Measurements from ENCODE around the gene GNB4.

GNB4 gene

GRCh38 chr3:179463319-179463718, 12.0 kb upstream of the GNB4 start:
- Histone ChIP-seq H3K4me2 (ENCODE audit: insufficient read depth, low read length) (no peak overlapping the region), H3K79me2 (ENCODE audit: insufficient read depth, low read length) (no peaks in the 10 kb centered on the region), H2AFZ (ENCODE audit: low read depth, low read length) (no peak overlapping the region), H3K9ac (ENCODE audit: low read depth, low read length) (no peak overlapping the region), H3K4me1 (ENCODE audit: insufficient read depth, low read length) (no peaks in the 10 kb centered on the region), H3K9me3 (ENCODE audit: insufficient read depth, low read length, severe bottlenecking) (no peaks in the 10 kb centered on the region), H3K4me3 (ENCODE audit: low read depth in 1 of 2, low read length in 2 of 2) (no peak overlapping the region), H3K27me3 (ENCODE audit: insufficient read depth, low read length, poor library complexity) (peaks cover 4% of the 10 kb centered on the region), H4K20me1 (ENCODE audit: insufficient read depth, low read length) (no peaks in the 10 kb centered on the region), H3K36me3 (ENCODE audit: insufficient read depth, low read length) (no peaks in the 10 kb centered on the region), H3K27ac (ENCODE audit: low read length) (no peak overlapping the region)
- DNase-seq (no peak), ATAC-seq (ENCODE audit: insufficient read depth, low read depth) (no peak)
- TF ChIP-seq CTCF (IDR thresholded peaks at IDR 0.05; ENCODE audit: borderline replicate concordance, extremely low read depth, low read length, poor library complexity, severe bottlenecking) (no peak), EZH2 (IDR thresholded peaks at IDR 0.05; ENCODE audit: borderline replicate concordance, low read depth, low read length, severe bottlenecking) (no peak)

- Histone ChIP-seq H3K79me2 (ENCODE audit: insufficient read depth, low read length) (no peaks in the 10 kb centered on the region), H3K27me3 (ENCODE audit: insufficient read depth, low read length, poor library complexity) (peaks cover 12% of the 10 kb centered on the region)
- ATAC-seq (ENCODE audit: insufficient read depth, low read depth) = no peak
Measured at GRCh38 chr3:179460260-179460659, 9.0 kb upstream of the GNB4 start.

GRCh38 chr3:179455954-179456353, 4.7 kb upstream of the GNB4 start:
- no peak overlapping the region for H3K4me3 ChIP-seq (ENCODE audit: low read depth in 1 of 2, low read length in 2 of 2)
- peaks cover 1% of the 10 kb centered on the region for H3K79me2 ChIP-seq (ENCODE audit: insufficient read depth, low read length)
- ATAC-seq (ENCODE audit: insufficient read depth, low read depth) = no peak
- H3K9me3 ChIP-seq (ENCODE audit: insufficient read depth, low read length, severe bottlenecking) = no peaks in the 10 kb centered on the region
- H3K27ac ChIP-seq (ENCODE audit: low read length) = no peak overlapping the region
- H3K9ac ChIP-seq (ENCODE audit: low read depth, low read length) = no peak overlapping the region
- H4K20me1 ChIP-seq (ENCODE audit: insufficient read depth, low read length) = no peaks in the 10 kb centered on the region
- H3K4me2 ChIP-seq (ENCODE audit: insufficient read depth, low read length) = no peak overlapping the region
- H3K36me3 ChIP-seq (ENCODE audit: insufficient read depth, low read length) = no peaks in the 10 kb centered on the region
- H3K27me3 ChIP-seq (ENCODE audit: insufficient read depth, low read length, poor library complexity) = peaks cover 18% of the 10 kb centered on the region
- no peak overlapping the region for H2AFZ ChIP-seq (ENCODE audit: low read depth, low read length)
- TF ChIP-seq CTCF (IDR thresholded peaks at IDR 0.05; ENCODE audit: borderline replicate concordance, extremely low read depth, low read length, poor library complexity, severe bottlenecking) (no peak), EZH2 (IDR thresholded peaks at IDR 0.05; ENCODE audit: borderline replicate concordance, low read depth, low read length, severe bottlenecking) (no peak)
- peaks cover 10% of the 10 kb centered on the region for H3K4me1 ChIP-seq (ENCODE audit: insufficient read depth, low read length)
- no peak for DNase-seq

More at GRCh38 chr3:179460260-179460659, 9.0 kb upstream of the GNB4 start:
- H3K36me3 ChIP-seq (ENCODE audit: insufficient read depth, low read length) = no peaks in the 10 kb centered on the region
- H3K4me1 ChIP-seq (ENCODE audit: insufficient read depth, low read length) = no peaks in the 10 kb centered on the region
- TF ChIP-seq EZH2 (IDR thresholded peaks at IDR 0.05; ENCODE audit: borderline replicate concordance, low read depth, low read length, severe bottlenecking) (no peak), CTCF (IDR thresholded peaks at IDR 0.05; ENCODE audit: borderline replicate concordance, extremely low read depth, low read length, poor library complexity, severe bottlenecking) (no peak)
- no peak overlapping the region for H2AFZ ChIP-seq (ENCODE audit: low read depth, low read length)
- no peak for DNase-seq
- no peak overlapping the region for H3K4me2 ChIP-seq (ENCODE audit: insufficient read depth, low read length)
- H4K20me1 ChIP-seq (ENCODE audit: insufficient read depth, low read length) = no peaks in the 10 kb centered on the region
- H3K4me3 ChIP-seq (ENCODE audit: low read depth in 1 of 2, low read length in 2 of 2) = no peak overlapping the region
- no peaks in the 10 kb centered on the region for H3K9me3 ChIP-seq (ENCODE audit: insufficient read depth, low read length, severe bottlenecking)
- H3K9ac ChIP-seq (ENCODE audit: low read depth, low read length) = no peak overlapping the region
- H3K27ac ChIP-seq (ENCODE audit: low read length) = no peak overlapping the region

- Histone ChIP-seq H4K20me1 (ENCODE audit: insufficient read depth, low read length) (no peaks in the 10 kb centered on the region), H3K9me3 (ENCODE audit: insufficient read depth, low read length, severe bottlenecking) (no peaks in the 10 kb centered on the region), H3K27me3 (ENCODE audit: insufficient read depth, low read length, poor library complexity) (peaks cover 18% of the 10 kb centered on the region), H3K36me3 (ENCODE audit: insufficient read depth, low read length) (no peaks in the 10 kb centered on the region), H3K79me2 (ENCODE audit: insufficient read depth, low read length) (peaks cover 12% of the 10 kb centered on the region), H3K4me2 (ENCODE audit: insufficient read depth, low read length) (no peak overlapping the region), H3K27ac (ENCODE audit: low read length) (no peak overlapping the region), H3K4me3 (ENCODE audit: low read depth in 1 of 2, low read length in 2 of 2) (no peak overlapping the region), H3K4me1 (ENCODE audit: insufficient read depth, low read length) (peaks cover 11% of the 10 kb centered on the region), H3K9ac (ENCODE audit: low read depth, low read length) (no peak overlapping the region), H2AFZ (ENCODE audit: low read depth, low read length) (no peak overlapping the region)
- ATAC-seq (ENCODE audit: insufficient read depth, low read depth) (no peak), DNase-seq (no peak)
- no peak for TF ChIP-seq EZH2 (IDR thresholded peaks at IDR 0.05; ENCODE audit: borderline replicate concordance, low read depth, low read length, severe bottlenecking)
- no peak for TF ChIP-seq CTCF (IDR thresholded peaks at IDR 0.05; ENCODE audit: borderline replicate concordance, extremely low read depth, low read length, poor library complexity, severe bottlenecking)
Measured at GRCh38 chr3:179454887-179455286, 3.6 kb upstream of the GNB4 start.

All from DND-41 (cell line).